HCT116 (cell line): ENCODE measurements around the gene LHX4. TPM values are rescaled to one million over a fixed set of nuclear protein-coding genes. Genes with fewer than 3 reads are reported as not detected.

Source experiments
- ATAC-seq: fragments of 200-7000 bp; cut with Tn5 transposase; 2 replicates; pipeline ENCODE4 v1.9.1; 2020; ENCODE audit warnings: mild to moderate bottlenecking, moderate library complexity
- BruUV-seq: library from RNA; stranded (reverse); fragments of 400-500 nt; replicated peaks from 2 replicates; lab custom pipeline; 2021; lab: Mats Ljungman, UMichigan
- CTCF ChIA-PET: fragments of 300-600 bp; sonication (Branson Sonifier 250); formaldehyde crosslinking; loops from one replicate; lab custom pipeline; 2021; ENCODE audit warnings: antibody characterized with exemption; lab: Charles Lee
- POLR2A ChIA-PET: fragments of 300-600, 350-600 bp; sonication (Branson Sonifier 250); formaldehyde crosslinking; loops from one replicate; lab custom pipeline; 2021; ENCODE audit warnings: antibody characterized with exemption; lab: Charles Lee
- RAD21 ChIA-PET, 2 experiments: fragments of 300-600 bp; sonication (Branson Sonifier 250); formaldehyde crosslinking; loops; one replicate each; lab custom pipeline; 2023; ENCODE audit warnings: low total read pairs in 2 of 2; ENCODE audit not compliant: uncharacterized antibody in 2 of 2, unreplicated experiment in 2 of 2, low non-redundant PET in 1 of 2; lab: Charles Lee
- DNase-seq: peaks from one replicate; pipeline ENCODE4 v3.0.0-alpha.2; 2010; ENCODE audit warnings: low read depth, low spot score
- H2AFZ ChIP-seq: fragments of 200-600 bp; shearing (Covaris generic), sonication (generic); 2 replicates; pipeline ENCODE4 v1.6.1; 2017; ENCODE audit warnings: low read depth, mixed run types, mixed read lengths, antibody characterized with exemption, low read length; ENCODE audit not compliant: poor library complexity, severe bottlenecking
- H3K27ac ChIP-seq: 2 replicates; pipeline ENCODE4 v1.5.1; 2012; ENCODE audit warnings: low read depth, low read length
- H3K27me3 ChIP-seq: fragments of 200-600 bp; sonication (generic); 2 replicates; pipeline ENCODE4 v1.6.1; 2016; ENCODE audit warnings: mixed run types, low read length, mixed read lengths; ENCODE audit not compliant: insufficient read depth
- H3K36me3 ChIP-seq, 2 experiments: fragments of 200-500 bp in 1 of 2; fragments of 200-600 bp in 1 of 2; sonication (Bioruptor generic) in 1 of 2; sonication (generic) in 1 of 2; 2 replicates each; pipeline versions ENCODE4 v1.5.1 to v1.6.1; 2014 to 2016; ENCODE audit warnings: low read length in 2 of 2, inconsistent platforms in 1 of 2, mixed read lengths in 1 of 2, mixed run types in 1 of 2; ENCODE audit not compliant: insufficient read depth in 2 of 2, control insufficient read depth in 1 of 2
- H3K4me1 ChIP-seq, 2 experiments: fragments of 200-600 bp in 1 of 2; sonication (generic) in 1 of 2; 2 replicates each; pipeline versions ENCODE4 v1.5.1 to v1.6.1; 2012 to 2017; ENCODE audit warnings: low read length in 2 of 2, inconsistent platforms in 1 of 2, mild to moderate bottlenecking in 1 of 2, mixed read lengths in 1 of 2, mixed run types in 1 of 2, moderate library complexity in 1 of 2; ENCODE audit not compliant: insufficient read depth in 2 of 2, control insufficient read depth in 1 of 2
- H3K4me2 ChIP-seq: fragments of 200-600 bp; sonication (generic); 2 replicates; pipeline ENCODE4 v1.6.1; 2017; ENCODE audit warnings: mixed run types, low read length, mixed read lengths
- H3K4me3 ChIP-seq, 2 experiments: fragments of 200-600 bp in 1 of 2; sonication (generic) in 1 of 2; replicated peaks in 1 of 2; 2 replicates each; pipeline ENCODE4 v1.5.1; 2011 to 2016; ENCODE audit warnings: low read length in 2 of 2, control low read depth in 1 of 2, low read depth in 1 of 2, mild to moderate bottlenecking in 1 of 2, mixed read lengths in 1 of 2, mixed run types in 1 of 2
- H3K79me2 ChIP-seq: fragments of 200-600 bp; sonication (generic); 2 replicates; pipeline ENCODE4 v1.6.1; 2017; ENCODE audit warnings: mild to moderate bottlenecking, mixed run types, low read length, moderate library complexity, mixed read lengths; ENCODE audit not compliant: insufficient read depth
- H3K9ac ChIP-seq: fragments of 200-600 bp; sonication (generic); 2 replicates; pipeline ENCODE4 v1.6.1; 2016; ENCODE audit warnings: low read length, mixed read lengths
- H3K9me2 ChIP-seq: fragments of 200-600 bp; sonication (generic), shearing (Covaris generic); 2 replicates; pipeline ENCODE4 v1.6.1; 2017; ENCODE audit warnings: mixed run types, mild to moderate bottlenecking, moderate library complexity; ENCODE audit not compliant: insufficient read depth
- H3K9me3 ChIP-seq, 2 experiments: fragments of 200-500 bp in 1 of 2; fragments of 200-600 bp in 1 of 2; sonication (Bioruptor generic) in 1 of 2; sonication (generic) in 1 of 2; 2 replicates each; pipeline ENCODE4 v1.6.1; 2014 to 2017; ENCODE audit warnings: low read length in 2 of 2, mixed read lengths in 2 of 2, inconsistent platforms in 1 of 2, low read depth in 1 of 2, mild to moderate bottlenecking in 1 of 2, mixed run types in 1 of 2, moderate library complexity in 1 of 2; ENCODE audit not compliant: control insufficient read depth in 1 of 2, insufficient read depth in 1 of 2
- H4K20me1 ChIP-seq: fragments of 200-600 bp; sonication (generic), shearing (Covaris generic); 2 replicates; pipeline ENCODE4 v1.6.1; 2017; ENCODE audit warnings: mixed run types, mild to moderate bottlenecking, moderate library complexity; ENCODE audit not compliant: insufficient read depth
- CTCF ChIP-seq, 3 experiments: fragments of 200-600 bp in 1 of 3; sonication (generic) in 1 of 3; IDR thresholded peaks in 2 of 3; conservative IDR thresholded peaks in 1 of 3; 2 replicates each; pipeline ENCODE4 v1.5.1; 2012 to 2017; ENCODE audit warnings: low read depth in 2 of 3, low read length in 2 of 3, antibody characterized with exemption in 1 of 3, borderline replicate concordance in 1 of 3, control low read depth in 1 of 3, mild to moderate bottlenecking in 1 of 3, mixed read lengths in 1 of 3, mixed run types in 1 of 3, moderate library complexity in 1 of 3; ENCODE audit not compliant: insufficient read depth in 1 of 3
- FOSL1 ChIP-seq: IDR thresholded peaks from 2 replicates; pipeline ENCODE4 v1.6.1; 2012; ENCODE audit warnings: low read depth
- RAD21 ChIP-seq: IDR thresholded peaks from 2 replicates; pipeline ENCODE4 v1.6.1; 2012; ENCODE audit warnings: low read depth, mild to moderate bottlenecking
- TCF7L2 ChIP-seq: IDR thresholded peaks from 2 replicates; pipeline ENCODE4 v1.7.0; 2011; ENCODE audit warnings: borderline replicate concordance, inconsistent platforms; ENCODE audit not compliant: insufficient read depth, insufficient read length; ENCODE audit errors: extremely low read depth
- YY1 ChIP-seq: IDR thresholded peaks from 2 replicates; pipeline ENCODE4 v1.6.1; 2011; ENCODE audit warnings: low read length, low read depth, moderate library complexity, mild to moderate bottlenecking; ENCODE audit not compliant: insufficient replicate concordance; ENCODE audit errors: extremely low read depth
- ZFX ChIP-seq: fragments of 450-650 bp; IDR thresholded peaks from 2 replicates; pipeline ENCODE4 v1.6.1; 2017
- ZNF274 ChIP-seq: fragments of 200-500 bp; sonication (Bioruptor generic); IDR thresholded peaks from 2 replicates; pipeline ENCODE4 v1.6.1; 2014; ENCODE audit warnings: mild to moderate bottlenecking, low read depth, low read length, inconsistent platforms
- intact Hi-C: fragments of 100-400 bp; cut with micrococcal nuclease; formaldehyde crosslinking; loops from 2 replicates; pipeline ENCODE4 v1.10.0; 2022
- total RNA-seq: library from RNA; stranded (reverse); gene quantifications from one replicate; pipeline ENCODE4 v1.2.1, GENCODE V29; 2021; ENCODE audit not compliant: unreplicated experiment

Gene LHX4
- total RNA-seq, 1 experiment from 2014 or later: 0.44 TPM

GRCh38 chr1:180251526-180252305 lies 21.7 kb downstream of the LHX4 start:
- BruUV-seq: no TSS peak
- H4K20me1 ChIP-seq: no peaks in the 10 kb centered on the region
- CTCF ChIA-PET: interaction anchor here (1.1 kb wide), 1 partner anchor 34 kb away, joined by 3 read pairs; no protein-coding TSS in a partner anchor
- no peak overlapping the region for H2AFZ ChIP-seq
- H3K27ac ChIP-seq: no peak overlapping the region
- H3K4me3 ChIP-seq: no peak overlapping the region
- H3K36me3 ChIP-seq: no peaks in the 10 kb centered on the region
- H3K4me1 ChIP-seq: peaks cover 0 to 4% of the 10 kb centered on the region in 2 experiments; a peak in 1 of 4 replicates
- H3K4me2 ChIP-seq: no peak overlapping the region
- POLR2A ChIA-PET: no interaction called here
- H3K9me2 ChIP-seq: no peaks in the 10 kb centered on the region
- DNase-seq: no peak
- no peaks in the 10 kb centered on the region for H3K27me3 ChIP-seq
- intact Hi-C loops: loop anchor here (1.0 to 5.0 kb wide), 3 partner anchors 64 to 231 kb away; no protein-coding TSS in a partner anchor
- TF ChIP-seq ZNF274: no peak
- TF ChIP-seq ZFX: no peak
- no peak for TF ChIP-seq FOSL1
- RAD21 ChIA-PET: no interaction called here
- no peak overlapping the region for H3K9ac ChIP-seq
- H3K79me2 ChIP-seq: no peaks in the 10 kb centered on the region
- H3K9me3 ChIP-seq: no peaks in the 10 kb centered on the region
- ATAC-seq: no peak

GRCh38 chr1:180252638-180253536 lies 22.8 kb downstream of the LHX4 start:
- ATAC-seq (peak; percentile 86), DNase-seq (peak; percentile 51)
- ChIA-PET POLR2A (no interaction called here), CTCF (interaction anchor here (0.7 to 1.6 kb wide), 10 partner anchors 9 to 230 kb away, joined by 3 to 8 read pairs (median 4); no protein-coding TSS in a partner anchor), RAD21 (interaction anchor here in 1 of 2 experiments (1.3 kb wide), 1 partner anchor 163 kb away, joined by 3 read pairs; no protein-coding TSS in a partner anchor)
- BruUV-seq: no TSS peak
- no peak for TF ChIP-seq TCF7L2
- TF ChIP-seq CTCF (IDR thresholded peaks at IDR 0.05 in 2 of 3, conservative IDR thresholded peaks at IDR 0.05 in 1 of 3; ENCODE audit: borderline replicate concordance in 1 of 3, insufficient read depth in 1 of 3, low read depth in 2 of 3, low read length in 2 of 3): peak; percentile 88 to 92 (median 92); a peak in 5 of 6 replicates
- TF ChIP-seq RAD21: peak; percentile 92
- peak; percentile 9 for TF ChIP-seq YY1
- no peaks in the 10 kb centered on the region for H4K20me1 ChIP-seq
- intact Hi-C loops: loop anchor here (1.0 to 5.0 kb wide), 3 partner anchors 66 to 229 kb away; no protein-coding TSS in a partner anchor
- H3K9me3 ChIP-seq: no peaks in the 10 kb centered on the region
- no peak overlapping the region for H3K4me3 ChIP-seq
- H3K4me2 ChIP-seq: no peak overlapping the region
- H2AFZ ChIP-seq: peak overlapping the region; percentile 29
- no peaks in the 10 kb centered on the region for H3K36me3 ChIP-seq
- no peaks in the 10 kb centered on the region for H3K27me3 ChIP-seq
- H3K9me2 ChIP-seq: no peaks in the 10 kb centered on the region
- H3K27ac ChIP-seq: no peak overlapping the region
- peaks cover 0 to 4% of the 10 kb centered on the region in 2 experiments; a peak in 1 of 4 replicates for H3K4me1 ChIP-seq
- no peaks in the 10 kb centered on the region for H3K79me2 ChIP-seq
- no peak overlapping the region for H3K9ac ChIP-seq
